A549 treated with dexamethasone at 1 μM for 4 hours (cell line): Measurements from ENCODE around the gene ALLC. TPM values are rescaled to one million over a fixed set of nuclear protein-coding genes. Genes with fewer than 3 reads are reported as not detected.

ENCODE experiments used
- total RNA-seq: library from RNA; stranded (reverse); fragments of 200-300 nt; extraction: Qiagen RNA extraction; gene quantifications from 5 replicates; pipeline ENCODE4 v1.2.3, GENCODE V29; 2022

ALLC gene
- 0.05 to 0.11 TPM (median 0.08 TPM) in 3 of 5 replicates, not detected in the others for total RNA-seq

GRCh38 chr2:3657881-3658280 lies at the start of gene ALLC:
Gene ALLC, plus strand, starts transcription at chr2:3658200. Its CDS starts 12,958 bp downstream, at chr2:3671158.

GRCh38 chr2:3703236-3703756 lies 45.3 kb downstream of the ALLC start, which contains the start of gene DCDC2C:
Gene DCDC2C, plus strand, starts transcription at chr2:3703575. Its CDS starts 177 bp downstream, at chr2:3703752.

Other genes with a start within 250 kb of the ALLC start
- 49.7 to 61.1 TPM (median 55.0 TPM) in 5 replicates for gene ADI1, start 138.7 kb upstream of the ALLC start, total RNA-seq
- 46.6 to 56.5 TPM (median 53.7 TPM) in 5 replicates for gene RNASEH1, start 99.9 kb upstream of the ALLC start, total RNA-seq
- gene RPS7, start 82.9 kb upstream of the ALLC start, total RNA-seq, result 2,770 to 4,672 TPM (median 2,866 TPM) in 5 replicates
- gene COLEC11, start 63.1 kb upstream of the ALLC start, total RNA-seq, result 0.47 to 0.83 TPM (median 0.69 TPM) in 5 replicates
- gene DCDC2C, start 45.4 kb downstream of the ALLC start, total RNA-seq, result 0.26 to 0.67 TPM (median 0.28 TPM) in 5 replicates